Measurements from ENCODE around the gene OST4.

OST4 gene

DNA sequence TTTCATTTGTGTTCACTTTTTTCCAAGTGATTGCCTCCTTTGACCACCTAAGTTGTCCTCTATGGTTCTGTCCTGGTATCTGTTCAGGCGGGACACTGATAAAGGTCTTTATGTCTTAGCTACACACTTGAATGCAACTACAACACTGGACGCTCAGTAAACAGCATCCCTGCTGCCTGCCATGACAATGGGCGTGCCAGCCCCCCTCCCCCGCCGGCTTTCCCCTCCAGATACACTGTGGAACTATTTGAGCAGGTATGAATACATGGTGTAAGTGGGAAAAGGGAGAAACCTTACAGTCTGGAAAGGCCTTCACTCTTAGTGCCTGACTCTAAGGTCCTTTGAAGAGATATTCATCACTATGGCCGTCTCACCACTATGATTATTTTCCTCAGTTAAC, 14.3 kb downstream of the OST4 start:
- Histone ChIP-seq H3K4me3 (ENCODE audit: low read length) (no peak overlapping the region), H3K4me1 (ENCODE audit: control insufficient read depth, low read depth, low read length) (peaks cover 3% of the 10 kb centered on the region), H3K27ac (ENCODE audit: low read length) (no peak overlapping the region), H3K36me3 (ENCODE audit: control insufficient read depth, low read depth, low read length) (peaks cover 51% of the 10 kb centered on the region), H3K9me3 (ENCODE audit: control insufficient read depth, low read depth, low read length) (no peaks in the 10 kb centered on the region), H3K9ac (ENCODE audit: low read length) (no peak overlapping the region), H3K27me3 (ENCODE audit: control insufficient read depth, insufficient read depth, low read length) (no peaks in the 10 kb centered on the region)

DNA sequence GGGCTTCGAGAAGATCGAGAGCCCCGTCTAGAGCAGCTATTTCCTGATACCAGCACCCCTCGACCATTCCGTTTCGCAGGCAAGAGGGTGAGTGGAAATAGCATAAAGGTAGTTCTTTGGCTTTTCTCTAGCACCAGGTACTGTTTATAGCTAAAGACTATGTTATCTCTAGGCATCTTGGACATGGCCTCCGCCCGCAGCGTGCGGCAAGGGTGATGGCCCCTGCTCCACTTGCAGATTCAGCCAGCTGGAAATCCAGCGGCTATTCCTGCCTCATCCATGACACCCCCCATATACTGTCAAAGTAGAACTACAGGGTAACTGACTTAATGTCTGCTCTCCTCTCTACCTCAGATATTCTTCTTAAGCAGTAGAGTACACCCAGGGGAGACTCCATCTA, 16.7 kb downstream of the OST4 start:
- Histone ChIP-seq H3K9me3 (ENCODE audit: control insufficient read depth, low read depth, low read length) (no peaks in the 10 kb centered on the region), H3K27ac (ENCODE audit: low read length) (no peak overlapping the region), H3K27me3 (ENCODE audit: control insufficient read depth, insufficient read depth, low read length) (no peaks in the 10 kb centered on the region), H3K4me3 (ENCODE audit: low read length) (no peak overlapping the region), H3K36me3 (ENCODE audit: control insufficient read depth, low read depth, low read length) (peaks cover 48% of the 10 kb centered on the region), H3K4me1 (ENCODE audit: control insufficient read depth, low read depth, low read length) (peaks cover 4% of the 10 kb centered on the region), H3K9ac (ENCODE audit: low read length) (no peak overlapping the region)

GRCh38 chr2:27053776-27054175, 17.7 kb downstream of the OST4 start:
- H3K27me3 ChIP-seq (ENCODE audit: control insufficient read depth, insufficient read depth, low read length) = no peaks in the 10 kb centered on the region
- no peak overlapping the region for H3K9ac ChIP-seq (ENCODE audit: low read length)
- no peak overlapping the region for H3K27ac ChIP-seq (ENCODE audit: low read length)
- H3K36me3 ChIP-seq (ENCODE audit: control insufficient read depth, low read depth, low read length) = peaks cover 39% of the 10 kb centered on the region
- peaks cover 4% of the 10 kb centered on the region for H3K4me1 ChIP-seq (ENCODE audit: control insufficient read depth, low read depth, low read length)
- no peaks in the 10 kb centered on the region for H3K9me3 ChIP-seq (ENCODE audit: control insufficient read depth, low read depth, low read length)
- no peak overlapping the region for H3K4me3 ChIP-seq (ENCODE audit: low read length)

- Histone ChIP-seq H3K4me3 (ENCODE audit: low read length) (no peak overlapping the region), H3K9me3 (ENCODE audit: control insufficient read depth, low read depth, low read length) (no peaks in the 10 kb centered on the region), H3K4me1 (ENCODE audit: control insufficient read depth, low read depth, low read length) (peaks cover 4% of the 10 kb centered on the region), H3K9ac (ENCODE audit: low read length) (no peak overlapping the region), H3K27me3 (ENCODE audit: control insufficient read depth, insufficient read depth, low read length) (no peaks in the 10 kb centered on the region), H3K36me3 (ENCODE audit: control insufficient read depth, low read depth, low read length) (peaks cover 37% of the 10 kb centered on the region), H3K27ac (ENCODE audit: low read length) (no peak overlapping the region)
Measured at GRCh38 chr2:27053321-27053720, 18.1 kb downstream of the OST4 start.

- H3K36me3 ChIP-seq (ENCODE audit: control insufficient read depth, low read depth, low read length) = peaks cover 31% of the 10 kb centered on the region
- no peaks in the 10 kb centered on the region for H3K9me3 ChIP-seq (ENCODE audit: control insufficient read depth, low read depth, low read length)
- peak overlapping the region; percentile 73 for H3K4me3 ChIP-seq (ENCODE audit: low read length)
- H3K27ac ChIP-seq (ENCODE audit: low read length) = no peak overlapping the region
- no peaks in the 10 kb centered on the region for H3K27me3 ChIP-seq (ENCODE audit: control insufficient read depth, insufficient read depth, low read length)
- peaks cover 4% of the 10 kb centered on the region for H3K4me1 ChIP-seq (ENCODE audit: control insufficient read depth, low read depth, low read length)
- peak overlapping the region; percentile 71 for H3K9ac ChIP-seq (ENCODE audit: low read length)
Measured at GRCh38 chr2:27051902-27052645, 19.4 kb downstream of the OST4 start.

- H3K27ac ChIP-seq (ENCODE audit: low read length) = peak within 1 kb of the TSS; percentile 6
- H3K36me3 ChIP-seq (ENCODE audit: control insufficient read depth, low read depth, low read length) = peaks cover 23% of the 10 kb centered on the region
Measured at GRCh38 chr2:27050996-27051901, 20.2 kb downstream of the OST4 start, which contains the start of gene AGBL5. TSS of gene AGBL5 (plus strand) at chr2:27051668. CDS start at chr2:27052959, 1,291 bp downstream.

DNA sequence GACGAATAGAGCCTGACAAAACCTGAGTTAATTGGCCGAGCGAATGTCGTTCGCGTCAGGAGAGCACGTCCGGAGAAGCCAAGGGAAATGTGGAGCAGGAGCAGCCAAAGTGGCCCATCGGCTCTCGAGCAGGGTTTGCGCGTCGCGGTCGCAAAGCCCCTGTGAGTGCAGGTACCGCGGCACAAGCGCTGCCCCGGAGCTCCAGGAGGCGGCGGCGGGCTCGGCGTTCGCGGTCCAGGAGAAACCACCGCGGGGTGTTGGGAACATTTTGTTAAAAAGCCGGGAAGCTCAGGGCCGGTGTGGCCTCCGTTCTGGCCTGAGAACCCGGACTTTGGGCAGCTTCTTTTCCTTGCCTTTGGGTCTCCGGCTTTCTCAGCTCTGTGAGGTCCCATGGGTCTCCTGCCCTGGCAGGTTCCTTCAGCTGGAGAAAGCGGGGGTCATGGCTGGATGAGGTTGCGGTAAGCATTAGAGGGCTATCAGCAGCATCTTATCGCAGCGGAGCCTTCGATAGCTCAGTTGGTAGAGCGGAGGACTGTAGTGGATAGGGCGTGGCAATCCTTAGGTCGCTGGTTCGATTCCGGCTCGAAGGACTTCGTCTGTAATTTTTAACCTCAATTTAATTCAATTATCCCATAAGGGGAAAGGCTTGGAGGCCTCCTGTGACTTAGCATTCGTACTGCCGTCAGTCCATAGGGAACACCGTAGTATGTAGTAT, 21.0 kb downstream of the OST4 start:
- Histone ChIP-seq H3K9me3 (ENCODE audit: control insufficient read depth, low read depth, low read length) (no peaks in the 10 kb centered on the region), H3K4me3 (ENCODE audit: low read length) (peak overlapping the region; percentile 73), H3K27me3 (ENCODE audit: control insufficient read depth, insufficient read depth, low read length) (no peaks in the 10 kb centered on the region)

More at GRCh38 chr2:27050996-27051901, 20.2 kb downstream of the OST4 start, which contains the start of gene AGBL5:
- H3K4me3 ChIP-seq (ENCODE audit: low read length) = peak within 1 kb of the TSS; percentile 73
- H3K4me1 ChIP-seq (ENCODE audit: control insufficient read depth, low read depth, low read length) = peaks cover 4% of the 10 kb centered on the region
- H3K9me3 ChIP-seq (ENCODE audit: control insufficient read depth, low read depth, low read length) = no peaks in the 10 kb centered on the region
- H3K9ac ChIP-seq (ENCODE audit: low read length) = peak within 1 kb of the TSS; percentile 71
- no peaks in the 10 kb centered on the region for H3K27me3 ChIP-seq (ENCODE audit: control insufficient read depth, insufficient read depth, low read length)

GRCh38 chr2:27049422-27050280, 21.8 kb downstream of the OST4 start:
- Histone ChIP-seq H3K4me1 (ENCODE audit: control insufficient read depth, low read depth, low read length) (peaks cover 4% of the 10 kb centered on the region), H3K9me3 (ENCODE audit: control insufficient read depth, low read depth, low read length) (no peaks in the 10 kb centered on the region), H3K9ac (ENCODE audit: low read length) (peak overlapping the region; percentile 61), H3K36me3 (ENCODE audit: control insufficient read depth, low read depth, low read length) (peaks cover 7% of the 10 kb centered on the region), H3K4me3 (ENCODE audit: low read length) (peak overlapping the region; percentile 73), H3K27ac (ENCODE audit: low read length) (no peak overlapping the region), H3K27me3 (ENCODE audit: control insufficient read depth, insufficient read depth, low read length) (no peaks in the 10 kb centered on the region)

More for the DNA sequence above, 21.0 kb downstream of the OST4 start:
- peak overlapping the region; percentile 71 for H3K9ac ChIP-seq (ENCODE audit: low read length)
- H3K4me1 ChIP-seq (ENCODE audit: control insufficient read depth, low read depth, low read length) = peaks cover 4% of the 10 kb centered on the region
- H3K27ac ChIP-seq (ENCODE audit: low read length) = no peak overlapping the region
- peaks cover 15% of the 10 kb centered on the region for H3K36me3 ChIP-seq (ENCODE audit: control insufficient read depth, low read depth, low read length)

GRCh38 chr2:27042985-27043634, 28.3 kb downstream of the OST4 start:
- Histone ChIP-seq H3K27ac (ENCODE audit: low read length) (no peak overlapping the region), H3K9me3 (ENCODE audit: control insufficient read depth, low read depth, low read length) (no peaks in the 10 kb centered on the region), H3K27me3 (ENCODE audit: control insufficient read depth, insufficient read depth, low read length) (no peaks in the 10 kb centered on the region), H3K4me1 (ENCODE audit: control insufficient read depth, low read depth, low read length) (no peaks in the 10 kb centered on the region), H3K4me3 (ENCODE audit: low read length) (no peak overlapping the region), H3K36me3 (ENCODE audit: control insufficient read depth, low read depth, low read length) (peaks cover 48% of the 10 kb centered on the region), H3K9ac (ENCODE audit: low read length) (no peak overlapping the region)

- Histone ChIP-seq H3K9me3 (ENCODE audit: control insufficient read depth, low read depth, low read length) (no peaks in the 10 kb centered on the region), H3K4me3 (ENCODE audit: low read length) (no peak overlapping the region), H3K9ac (ENCODE audit: low read length) (no peak overlapping the region), H3K27me3 (ENCODE audit: control insufficient read depth, insufficient read depth, low read length) (no peaks in the 10 kb centered on the region), H3K36me3 (ENCODE audit: control insufficient read depth, low read depth, low read length) (peaks cover 56% of the 10 kb centered on the region), H3K4me1 (ENCODE audit: control insufficient read depth, low read depth, low read length) (no peaks in the 10 kb centered on the region), H3K27ac (ENCODE audit: low read length) (no peak overlapping the region)
Measured at GRCh38 chr2:27042159-27042661, 29.2 kb downstream of the OST4 start.

Measured in iPS-18a (cell line).